RPMI7951 (cell line): Measurements from ENCODE around the gene MAPKAP1. TPM values are rescaled to one million over a fixed set of nuclear protein-coding genes. Genes with fewer than 3 reads are reported as not detected.
A peak's percentile ranks its signal among the peaks of the same experiment; 100 is the strongest.

Source experiments
- DNase-seq: peaks from one replicate; pipeline ENCODE4 v3.0.0-alpha.2; 2012; ENCODE audit warnings: low read depth
- total RNA-seq: library from RNA; depleted of rRNA; stranded (reverse); fragments of >200 nt; shearing (Covaris generic); gene quantifications from 2 replicates; pipeline ENCODE4 v1.2.3, GENCODE V29; 2014; rRNA removed

The MAPKAP1 gene
- total RNA-seq, 1 experiment from 2014 or later, result 60.6 TPM

GRCh38 chr9:125393426-125393825, 313.6 kb downstream of the MAPKAP1 start:
- DNase-seq, result peak; percentile 59

GRCh38 chr9:125391704-125392103, 315.3 kb downstream of the MAPKAP1 start:
- no peak for DNase-seq

- DNase-seq, result no peak
Measured at GRCh38 chr9:125388978-125389377, 318.0 kb downstream of the MAPKAP1 start.

- DNase-seq, result no peak
Measured at GRCh38 chr9:125387861-125388524, 319.0 kb downstream of the MAPKAP1 start.

Other genes with a start within 250 kb of the MAPKAP1 start
- 22.0 and 25.4 TPM in 2 replicates for gene PBX3, start 40.2 kb upstream of the MAPKAP1 start, total RNA-seq